Gastroesophageal sphincter (tissue), 3 donors: ENCODE measurements around the gene MPZL3.

ENCODE experiments used
- EP300 ChIP-seq: sonication (generic); formaldehyde crosslinking; IDR thresholded peaks from one replicate; pipeline ENCODE4 v1.6.1; 2017; ENCODE audit warnings: antibody characterized with exemption, mild to moderate bottlenecking
- POLR2A ChIP-seq, 2 donors: fragments of 450-650 bp; IDR thresholded peaks; one replicate each; pipeline ENCODE4 v1.6.1; 2017; ENCODE audit warnings: antibody characterized with exemption in 2 of 2, mild to moderate bottlenecking in 2 of 2, moderate library complexity in 1 of 2
- POLR2AphosphoS5 ChIP-seq: sonication (generic); formaldehyde crosslinking; IDR thresholded peaks from one replicate; pipeline ENCODE4 v1.6.1; 2017; ENCODE audit warnings: antibody characterized with exemption
- TF ChIP-seq, protein P1 (sequence below), 4 experiments: fragments of 200-600 bp in 2 of 4; fragments of 450-650 bp in 2 of 4; sonication (generic) in 1 of 4; IDR thresholded peaks; one replicate each; pipeline ENCODE4 v1.5.1; 2017 to 2019; ENCODE audit warnings: antibody characterized with exemption in 4 of 4, mild to moderate bottlenecking in 2 of 4, moderate library complexity in 2 of 4

DNA sequence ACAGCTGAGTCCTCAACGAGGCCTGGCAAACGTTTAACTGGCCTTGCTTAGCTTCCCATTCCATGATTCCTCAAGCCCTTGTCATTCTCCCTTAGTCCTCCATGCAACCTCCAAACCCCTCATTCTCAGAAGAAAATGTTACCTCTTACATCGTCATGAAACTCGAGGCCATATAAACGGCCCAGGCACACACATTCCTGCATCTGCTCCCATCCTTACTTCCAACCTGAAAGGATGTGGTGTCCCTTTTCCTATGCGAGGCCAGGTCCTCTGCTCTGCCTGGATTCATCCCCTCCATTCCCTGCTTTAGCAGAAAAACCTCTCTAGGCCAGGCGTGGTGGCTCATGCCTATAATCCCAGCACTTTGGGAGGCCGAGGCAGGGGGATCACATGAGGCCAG lies 9.0 kb downstream of the MPZL3 start:
- TF ChIP-seq, protein P1, sequence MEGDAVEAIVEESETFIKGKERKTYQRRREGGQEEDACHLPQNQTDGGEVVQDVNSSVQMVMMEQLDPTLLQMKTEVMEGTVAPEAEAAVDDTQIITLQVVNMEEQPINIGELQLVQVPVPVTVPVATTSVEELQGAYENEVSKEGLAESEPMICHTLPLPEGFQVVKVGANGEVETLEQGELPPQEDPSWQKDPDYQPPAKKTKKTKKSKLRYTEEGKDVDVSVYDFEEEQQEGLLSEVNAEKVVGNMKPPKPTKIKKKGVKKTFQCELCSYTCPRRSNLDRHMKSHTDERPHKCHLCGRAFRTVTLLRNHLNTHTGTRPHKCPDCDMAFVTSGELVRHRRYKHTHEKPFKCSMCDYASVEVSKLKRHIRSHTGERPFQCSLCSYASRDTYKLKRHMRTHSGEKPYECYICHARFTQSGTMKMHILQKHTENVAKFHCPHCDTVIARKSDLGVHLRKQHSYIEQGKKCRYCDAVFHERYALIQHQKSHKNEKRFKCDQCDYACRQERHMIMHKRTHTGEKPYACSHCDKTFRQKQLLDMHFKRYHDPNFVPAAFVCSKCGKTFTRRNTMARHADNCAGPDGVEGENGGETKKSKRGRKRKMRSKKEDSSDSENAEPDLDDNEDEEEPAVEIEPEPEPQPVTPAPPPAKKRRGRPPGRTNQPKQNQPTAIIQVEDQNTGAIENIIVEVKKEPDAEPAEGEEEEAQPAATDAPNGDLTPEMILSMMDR (IDR thresholded peaks at IDR 0.05) = no peak
- TF ChIP-seq POLR2AphosphoS5 (no peak), POLR2A (IDR thresholded peaks at IDR 0.05) (no peak), EP300 (no peak)
